Left ventricle myocardium inferior (tissue), 1 donor: ENCODE measurements around the gene TRHDE. TPM values are rescaled to one million over a fixed set of nuclear protein-coding genes. Genes with fewer than 3 reads are reported as not detected.

ENCODE experiments used
- DNase-seq: peaks from one replicate; pipeline ENCODE4 v3.0.0-alpha.2; 2020
- H3K27ac ChIP-seq: fragments of 200-600 bp; replicated peaks from 2 replicates; pipeline ENCODE4 v1.8.0; 2021
- H3K27me3 ChIP-seq: fragments of 200-600 bp; 2 replicates; pipeline ENCODE4 v1.8.0; 2021; ENCODE audit warnings: low read depth
- H3K36me3 ChIP-seq: fragments of 200-600 bp; 2 replicates; pipeline ENCODE4 v1.8.0; 2021
- H3K4me1 ChIP-seq: fragments of 200-600 bp; 2 replicates; pipeline ENCODE4 v1.8.0; 2021
- H3K4me3 ChIP-seq: fragments of 200-600 bp; 2 replicates; pipeline ENCODE4 v1.8.0; 2021; ENCODE audit warnings: mild to moderate bottlenecking, moderate library complexity
- H3K9me3 ChIP-seq: fragments of 200-600 bp; replicated peaks from 2 replicates; pipeline ENCODE4 v1.8.0; 2021
- CTCF ChIP-seq: fragments of 200-600 bp; IDR thresholded peaks from 2 replicates; pipeline ENCODE4 v1.8.0; 2021; ENCODE audit warnings: antibody characterized with exemption, mild to moderate bottlenecking, borderline replicate concordance
- intact Hi-C: fragments of 100-400 bp; cut with micrococcal nuclease; formaldehyde crosslinking; loops from one replicate; pipeline ENCODE4 v1.11.0; 2022
- total RNA-seq: library from RNA; stranded (reverse); fragmentation: NEBNext Ultra II Directional; extraction: Animal tissue kit (Norgen Biotek cat#: 25700); gene quantifications from one replicate; pipeline ENCODE4 v1.2.1, GENCODE V29; 2021
- donor health status: DM: no; HTN: yes; CAD: no; lungs with severe emphysema.

The TRHDE gene
- total RNA-seq, 1 donor from 2014 or later = 0.96 TPM

DNA sequence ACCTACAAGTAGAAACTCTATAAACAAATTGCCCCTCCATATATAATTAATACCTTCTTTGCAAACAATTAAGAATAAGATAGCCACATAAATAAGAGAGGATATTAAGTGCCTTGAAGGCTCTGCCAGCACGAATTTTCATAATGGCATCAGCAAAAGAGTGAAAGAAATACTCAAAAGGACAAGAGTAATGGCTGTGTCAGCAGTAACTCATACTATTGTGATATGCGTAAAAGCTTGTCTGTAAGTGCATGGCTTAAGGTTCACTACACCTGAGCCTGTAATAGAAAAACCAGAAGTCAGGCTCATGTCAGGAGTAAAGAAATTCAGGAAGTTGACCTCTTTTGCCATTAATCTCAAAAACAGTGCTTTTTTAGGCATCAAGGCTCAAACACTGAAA lies 204.1 kb downstream of the TRHDE start:
- Histone ChIP-seq H3K27me3 (no peaks in the 10 kb centered on the region), H3K4me1 (no peaks in the 10 kb centered on the region), H3K27ac (no peak overlapping the region), H3K36me3 (no peaks in the 10 kb centered on the region), H3K9me3 (no peaks in the 10 kb centered on the region), H3K4me3 (no peak overlapping the region)
- no peak for TF ChIP-seq CTCF
- DNase-seq = no peak
- intact Hi-C loops = no loop called here

DNA sequence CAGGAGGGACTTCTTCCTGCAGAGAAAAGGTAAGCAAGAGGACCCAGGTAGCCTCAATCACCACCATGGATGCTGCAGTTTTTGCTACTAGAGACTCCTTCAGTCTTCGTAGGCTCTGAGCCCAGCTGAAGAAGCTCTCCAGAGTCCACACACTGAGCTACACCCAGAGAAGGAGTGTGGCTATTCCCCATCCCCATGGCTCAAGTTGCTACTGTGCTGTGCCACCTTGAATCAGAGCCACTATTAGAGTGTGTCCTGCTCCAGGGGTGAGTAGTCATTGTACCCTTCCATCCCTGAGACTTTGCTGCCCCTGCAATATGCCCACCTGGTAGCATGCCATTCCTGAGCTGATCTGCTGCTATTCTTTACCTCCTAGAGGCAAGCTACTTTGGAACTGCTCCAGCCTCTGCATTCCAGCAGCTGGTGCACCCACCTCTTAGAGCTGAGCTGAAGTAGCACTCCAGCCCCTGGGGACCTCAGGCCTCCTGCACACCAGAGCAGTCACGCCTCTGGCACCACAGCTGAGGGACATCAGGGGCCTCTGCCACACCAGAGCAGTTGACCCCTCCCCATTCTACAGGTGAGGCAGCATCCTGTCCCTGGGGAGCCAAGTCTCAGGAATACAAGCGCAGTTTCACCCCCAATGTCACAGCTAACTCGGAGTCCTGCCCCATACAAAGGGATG lies 213.0 kb downstream of the TRHDE start:
- Histone ChIP-seq H3K4me1 (no peaks in the 10 kb centered on the region), H3K36me3 (no peaks in the 10 kb centered on the region), H3K4me3 (no peak overlapping the region), H3K9me3 (peaks cover 19% of the 10 kb centered on the region), H3K27me3 (no peaks in the 10 kb centered on the region), H3K27ac (no peak overlapping the region)
- DNase-seq = no peak
- intact Hi-C loops = no loop called here
- no peak for TF ChIP-seq CTCF

- Histone ChIP-seq H3K27me3 (no peaks in the 10 kb centered on the region), H3K4me3 (no peak overlapping the region), H3K27ac (no peak overlapping the region), H3K9me3 (peaks cover 17% of the 10 kb centered on the region), H3K4me1 (no peaks in the 10 kb centered on the region), H3K36me3 (no peaks in the 10 kb centered on the region)
- intact Hi-C loops = no loop called here
- no peak for TF ChIP-seq CTCF
- DNase-seq = no peak
These were observed 219.3 kb downstream of the TRHDE start for GRCh38 chr12:72491426-72491825.

DNA sequence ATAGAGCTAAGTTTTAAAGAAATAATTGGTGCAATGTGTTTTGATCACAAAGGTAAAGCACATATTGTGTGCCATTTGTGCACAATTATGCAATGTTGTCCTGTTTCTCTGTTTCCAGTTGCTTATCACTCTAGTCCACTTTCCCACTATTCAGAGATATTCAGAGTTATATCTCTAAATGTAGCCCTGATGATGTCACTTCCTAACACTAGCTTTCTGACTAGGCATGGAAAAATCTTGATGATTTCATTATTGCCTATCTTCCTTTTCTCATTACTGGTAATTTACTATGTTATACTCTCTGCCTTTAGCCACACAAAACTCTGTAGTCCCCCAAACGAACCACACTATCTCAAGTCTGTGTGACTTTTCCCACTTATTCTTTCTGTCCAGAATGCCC lies 221.2 kb downstream of the TRHDE start:
- H3K4me1 ChIP-seq = no peaks in the 10 kb centered on the region
- DNase-seq = no peak
- no peak for TF ChIP-seq CTCF
- intact Hi-C loops = no loop called here
- H3K4me3 ChIP-seq = no peak overlapping the region
- H3K27ac ChIP-seq = no peak overlapping the region
- H3K9me3 ChIP-seq = no peaks in the 10 kb centered on the region
- H3K27me3 ChIP-seq = no peaks in the 10 kb centered on the region
- H3K36me3 ChIP-seq = no peaks in the 10 kb centered on the region

GRCh38 chr12:72498354-72498753 lies 226.2 kb downstream of the TRHDE start:
- Histone ChIP-seq H3K4me1 (no peaks in the 10 kb centered on the region), H3K9me3 (no peaks in the 10 kb centered on the region), H3K4me3 (no peak overlapping the region), H3K36me3 (no peaks in the 10 kb centered on the region), H3K27ac (no peak overlapping the region), H3K27me3 (no peaks in the 10 kb centered on the region)
- intact Hi-C loops = no loop called here
- DNase-seq = no peak
- no peak for TF ChIP-seq CTCF
